Effector CD4-positive, alpha-beta T cell (primary cell): ENCODE measurements around the gene OR52L1.

ENCODE experiments used
- DNase-seq: peaks from one replicate; pipeline ENCODE4 v3.0.0-alpha.2; 2020

The OR52L1 gene

DNA sequence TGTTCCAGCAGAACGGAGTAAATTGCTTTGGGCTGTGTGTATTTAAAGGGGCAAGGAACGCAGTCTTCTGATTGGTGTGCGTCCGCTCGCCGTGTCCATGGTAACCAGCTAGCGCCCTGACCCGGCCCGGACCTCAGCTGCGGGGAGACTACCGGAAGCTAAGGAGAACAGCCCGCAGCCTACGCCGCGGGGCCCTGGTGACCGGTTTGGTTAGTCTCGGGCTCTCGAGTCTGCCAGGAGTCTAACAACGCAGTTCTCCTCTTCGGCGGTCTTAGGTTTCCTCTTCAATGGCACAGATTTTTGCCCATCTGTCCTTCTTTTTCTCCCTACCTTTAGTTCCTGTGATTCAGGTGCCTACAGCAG is 48.2 kb downstream of the OR52L1 start:
- DNase-seq: no peak

DNA sequence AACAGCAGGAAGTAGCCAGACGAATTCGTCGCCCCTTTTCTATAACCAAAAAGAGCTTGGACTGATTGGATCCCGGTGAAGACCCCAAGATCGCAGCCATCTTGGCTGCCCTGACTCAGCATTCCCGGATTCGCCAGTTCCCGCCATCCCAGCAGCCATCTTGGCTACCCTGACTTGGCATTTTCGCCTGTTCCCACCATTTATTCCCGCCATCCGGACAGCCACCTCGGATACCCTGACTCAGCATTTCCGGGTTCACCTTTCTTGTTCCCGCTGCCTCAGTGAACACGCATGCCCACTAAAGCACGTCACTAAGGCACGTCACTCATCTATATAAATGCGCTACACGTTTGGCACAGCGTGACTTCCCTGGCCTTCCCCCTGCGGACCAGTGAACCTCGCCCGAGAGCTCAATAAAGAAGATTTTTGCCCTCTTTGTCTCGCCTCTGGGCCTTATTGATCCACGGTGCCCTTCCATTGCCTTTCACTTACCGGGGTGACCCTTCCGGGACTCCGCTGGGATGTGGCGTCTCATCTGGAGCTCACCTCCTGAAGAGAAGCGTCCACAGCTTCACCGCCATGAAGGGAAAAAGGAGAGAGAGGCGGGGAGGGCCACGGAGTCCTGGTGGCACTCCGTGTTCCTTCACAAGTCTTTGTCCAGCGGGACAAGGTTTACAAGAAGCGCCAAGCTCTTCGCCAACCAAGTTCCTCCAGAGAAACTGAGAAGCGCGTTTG is 48.8 kb downstream of the OR52L1 start:
- DNase-seq: no peak
